H1 (cell line): ENCODE measurements around the gene TM9SF1. TPM values are rescaled to one million over a fixed set of nuclear protein-coding genes. Genes with fewer than 3 reads are reported as not detected.
A peak's percentile ranks its signal among the peaks of the same experiment; 100 is the strongest.

Experiments used
- CTCF ChIA-PET: fragments of 300-600 bp; sonication (Branson Sonifier 250); formaldehyde crosslinking; loops from one replicate; lab custom pipeline; 2021; ENCODE audit not compliant: partially characterized antibody; lab: Charles Lee
- POLR2A ChIA-PET: fragments of 300-600 bp; sonication (Branson Sonifier 250); formaldehyde crosslinking; loops from one replicate; lab custom pipeline; 2021; ENCODE audit warnings: inconsistent platforms; ENCODE audit not compliant: partially characterized antibody; lab: Charles Lee
- DNase-seq, 2 experiments: peaks; one replicate each; pipeline versions ENCODE4 v3.0.0 to v3.0.0-alpha.2; 2010 to 2022; ENCODE audit warnings: low spot score in 2 of 2, low read depth in 1 of 2, mixed read lengths in 1 of 2
- FAIRE-seq: peaks from 2 replicates; lab custom pipeline; 2011; peaks lifted over from hg19 to GRCh38; lab: Jason Lieb, UNC
- H2AFZ ChIP-seq: 2 replicates; pipeline ENCODE4 v1.8.1; 2012; ENCODE audit warnings: low read length, inconsistent platforms
- H2AK5ac ChIP-seq: 2 replicates; pipeline ENCODE4 v1.6.1; 2013; ENCODE audit warnings: low read depth, low read length
- H2BK120ac ChIP-seq: replicated peaks from 2 replicates; pipeline ENCODE3; 2013; ENCODE audit warnings: low read depth, low read length, inconsistent platforms
- H2BK12ac ChIP-seq: 2 replicates; pipeline ENCODE4 v1.6.1; 2013; ENCODE audit warnings: low read depth, low read length
- H2BK15ac ChIP-seq: 2 replicates; pipeline ENCODE4 v1.6.1; 2013; ENCODE audit warnings: low read length
- H2BK20ac ChIP-seq: 2 replicates; pipeline ENCODE4 v1.6.1; 2013; ENCODE audit warnings: low read length
- H2BK5ac ChIP-seq: 2 replicates; pipeline ENCODE4 v1.6.1; 2013; ENCODE audit warnings: low read depth, low read length
- H3K14ac ChIP-seq: 2 replicates; pipeline ENCODE4 v1.6.1; 2013; ENCODE audit warnings: inconsistent platforms; ENCODE audit not compliant: insufficient read length
- H3K18ac ChIP-seq: 2 replicates; pipeline ENCODE4 v1.6.1; 2013; ENCODE audit warnings: low read length; ENCODE audit errors: extremely low read depth
- H3K23ac ChIP-seq: 2 replicates; pipeline ENCODE4 v1.6.1; 2013; ENCODE audit warnings: inconsistent platforms; ENCODE audit not compliant: insufficient read length
- H3K23me2 ChIP-seq: 2 replicates; pipeline ENCODE4 v1.6.1; 2013; ENCODE audit warnings: low read depth, low read length
- H3K27ac ChIP-seq: 2 replicates; pipeline ENCODE4 v1.6.1; 2011; ENCODE audit warnings: low read depth, low read length, inconsistent platforms
- H3K27me3 ChIP-seq, 4 experiments: replicated peaks in 1 of 4; 1 replicate in 1 of 4; 2 replicates in 3 of 4; pipeline versions ENCODE4 v1.6.1 to v1.8.1; 2011 to 2013; ENCODE audit warnings: low read length in 3 of 4, mild to moderate bottlenecking in 3 of 4, inconsistent platforms in 2 of 4, mixed read lengths in 2 of 4, moderate library complexity in 1 of 4; ENCODE audit not compliant: control insufficient read depth in 3 of 4, insufficient read depth in 3 of 4; ENCODE audit errors: extremely low read depth in 1 of 4
- H3K36me3 ChIP-seq, 4 experiments: 2 replicates each; pipeline versions ENCODE4 v1.6.1 to v1.8.1; 2011 to 2013; ENCODE audit warnings: mild to moderate bottlenecking in 4 of 4, low read length in 3 of 4, moderate library complexity in 2 of 4, control low read depth in 1 of 4, inconsistent platforms in 1 of 4; ENCODE audit not compliant: insufficient read depth in 4 of 4, control insufficient read depth in 2 of 4
- H3K4ac ChIP-seq: replicated peaks from 2 replicates; pipeline ENCODE3; 2013; ENCODE audit warnings: low read length, low read depth, mixed read lengths, inconsistent platforms; ENCODE audit not compliant: insufficient read length
- H3K4me1 ChIP-seq, 4 experiments: replicated peaks in 1 of 4; 1 replicate in 1 of 4; 2 replicates in 3 of 4; pipeline versions ENCODE4 v1.6.1 to v1.8.1; 2011 to 2013; ENCODE audit warnings: low read length in 3 of 4, inconsistent platforms in 2 of 4, mixed read lengths in 1 of 4; ENCODE audit not compliant: insufficient read depth in 4 of 4, control insufficient read depth in 3 of 4
- H3K4me2 ChIP-seq, 2 experiments: 2 replicates each; pipeline versions ENCODE4 v1.6.1 to v1.8.1; 2011 to 2013; ENCODE audit warnings: low read depth in 2 of 2, low read length in 2 of 2, control low read depth in 1 of 2, inconsistent platforms in 1 of 2, mild to moderate bottlenecking in 1 of 2; ENCODE audit not compliant: insufficient read depth in 1 of 2
- H3K4me3 ChIP-seq, 4 experiments: fragments of 200-600, 300-600 bp in 1 of 4; sonication (generic), shearing (Covaris generic), sonication (Bioruptor Twin) in 1 of 4; 2 replicates each; pipeline versions ENCODE4 v1.5.1 to v1.8.1; 2011 to 2016; ENCODE audit warnings: low read length in 4 of 4, low read depth in 3 of 4, control low read depth in 2 of 4, inconsistent platforms in 2 of 4, mild to moderate bottlenecking in 2 of 4, mixed read lengths in 1 of 4, moderate library complexity in 1 of 4; ENCODE audit not compliant: insufficient read depth in 2 of 4; ENCODE audit errors: extremely low read depth in 1 of 4
- H3K56ac ChIP-seq: replicated peaks from 2 replicates; pipeline ENCODE3; 2013; ENCODE audit warnings: low read depth, mild to moderate bottlenecking, mixed read lengths, low read length, inconsistent platforms; ENCODE audit not compliant: insufficient read length
- H3K79me1 ChIP-seq: 2 replicates; pipeline ENCODE4 v1.6.1; 2013; ENCODE audit warnings: low read depth, low read length, control low read depth
- H3K79me2 ChIP-seq, 2 experiments: 2 replicates each; pipeline versions ENCODE4 v1.6.1 to v1.8.1; 2012 to 2013; ENCODE audit warnings: low read length in 2 of 2, mild to moderate bottlenecking in 2 of 2, inconsistent platforms in 1 of 2; ENCODE audit not compliant: insufficient read depth in 2 of 2, control insufficient read depth in 1 of 2
- H3K9ac ChIP-seq, 4 experiments: replicated peaks in 1 of 4; 1 replicate in 1 of 4; 2 replicates in 3 of 4; pipeline versions ENCODE4 v1.6.1 to v1.8.1; 2011 to 2013; ENCODE audit warnings: low read depth in 3 of 4, low read length in 3 of 4, control low read depth in 2 of 4, mild to moderate bottlenecking in 2 of 4, moderate library complexity in 2 of 4, inconsistent platforms in 1 of 4; ENCODE audit errors: extremely low read depth in 1 of 4
- H3K9me3 ChIP-seq, 2 experiments: 2 replicates each; pipeline versions ENCODE4 v1.6.1 to v1.8.1; 2012 to 2013; ENCODE audit warnings: mild to moderate bottlenecking in 2 of 2, moderate library complexity in 2 of 2, control low read depth in 1 of 2, inconsistent platforms in 1 of 2, low read depth in 1 of 2, low read length in 1 of 2, mixed read lengths in 1 of 2; ENCODE audit not compliant: insufficient read depth in 2 of 2
- H4K20me1 ChIP-seq, 2 experiments: replicated peaks in 1 of 2; 2 replicates each; pipeline versions ENCODE3 to v1.8.1; 2011 to 2013; ENCODE audit warnings: inconsistent platforms in 2 of 2, low read length in 2 of 2, mild to moderate bottlenecking in 1 of 2; ENCODE audit not compliant: insufficient read depth in 2 of 2, control insufficient read depth in 1 of 2
- H4K5ac ChIP-seq: 2 replicates; pipeline ENCODE4 v1.6.1; 2013; ENCODE audit warnings: low read length, low read depth, mixed read lengths, inconsistent platforms; ENCODE audit not compliant: insufficient read length
- H4K8ac ChIP-seq: 2 replicates; pipeline ENCODE4 v1.8.0; 2013; ENCODE audit warnings: mild to moderate bottlenecking, moderate library complexity, low read length, inconsistent platforms; ENCODE audit not compliant: insufficient read depth; ENCODE audit errors: extremely low read depth
- H4K91ac ChIP-seq: replicated peaks from 2 replicates; pipeline ENCODE3; 2013; ENCODE audit warnings: low read length, mixed read lengths, inconsistent platforms; ENCODE audit not compliant: insufficient read length
- CBX5 ChIP-seq: fragments of 300-800, 300-1000 bp; sonication (generic); IDR thresholded peaks from 2 replicates; pipeline ENCODE4 v1.7.1; 2016; ENCODE audit warnings: antibody characterized with exemption, low read length, low read depth
- HDAC6 ChIP-seq: IDR thresholded peaks from one replicate; pipeline ENCODE4 v1.7.1; 2012; ENCODE audit warnings: low read depth, mild to moderate bottlenecking, inconsistent platforms, low read length, moderate library complexity
- POLR2A ChIP-seq, 2 experiments: IDR thresholded peaks; 1 replicate in 1 of 2; 2 replicates in 1 of 2; pipeline ENCODE4 v1.6.1; 2011; ENCODE audit warnings: low read depth in 2 of 2, low read length in 2 of 2, mild to moderate bottlenecking in 2 of 2; ENCODE audit errors: control extremely low read depth in 1 of 2
- POLR2AphosphoS5 ChIP-seq: IDR thresholded peaks from 2 replicates; pipeline ENCODE4 v1.6.1; 2011; ENCODE audit warnings: low read depth, low read length
- SAP30 ChIP-seq: fragments of 300-600 bp; sonication (generic); IDR thresholded peaks from 2 replicates; pipeline ENCODE4 v1.7.1; 2012; ENCODE audit warnings: low read length, moderate library complexity, mild to moderate bottlenecking, inconsistent platforms; ENCODE audit not compliant: insufficient read depth, insufficient replicate concordance
- SP1 ChIP-seq: IDR thresholded peaks from 2 replicates; pipeline ENCODE4 v1.6.1; 2011; ENCODE audit warnings: low read depth, low read length
- SP4 ChIP-seq: IDR thresholded peaks from 2 replicates; pipeline ENCODE4 v1.6.1; 2012; ENCODE audit warnings: low read length, inconsistent platforms
- SRF ChIP-seq: IDR thresholded peaks from 2 replicates; pipeline ENCODE4 v1.6.1; 2011; ENCODE audit warnings: mild to moderate bottlenecking, low read depth, low read length, moderate library complexity
- SUZ12 ChIP-seq: fragments of 200-600 bp; sonication (generic); IDR thresholded peaks from 2 replicates; pipeline ENCODE4 v1.6.1; 2012; ENCODE audit warnings: mild to moderate bottlenecking, inconsistent platforms, low read length, moderate library complexity, mixed read lengths
- TAF7 ChIP-seq: optimal IDR thresholded peaks from 2 replicates; pipeline ENCODE3; 2011; ENCODE audit warnings: low read depth, mild to moderate bottlenecking, inconsistent platforms, low read length, moderate library complexity, borderline replicate concordance
- TBP ChIP-seq: IDR thresholded peaks from 2 replicates; pipeline ENCODE4 v1.6.1; 2011; ENCODE audit warnings: low read depth, low read length, improper control_type of control experiment
- WGBS, 2 experiments: shearing (Covaris generic) in 1 of 2; methylation state at CpG; one replicate each; pipeline versions ENCODE4 v1.1.6 to v1.1.7; 2013 to 2015; ENCODE audit warnings: low lambda C conversion rate in 2 of 2, mixed read lengths in 2 of 2, inconsistent platforms in 1 of 2, low coverage in 1 of 2, missing lambda C conversion rate in 1 of 2; ENCODE audit not compliant: insufficient replicate concordance in 2 of 2, insufficient coverage in 1 of 2, insufficient read length in 1 of 2; ENCODE audit errors: extremely low coverage in 1 of 2, missing lambda C conversion rate in 1 of 2; 5-methylcytosine and 5-hydroxymethylcytosine counted together
- polyA plus RNA-seq, 7 experiments: library from polyadenylated mRNA; depleted of rRNA in 3 of 7; stranded (reverse) in 5 of 7; unstranded in 2 of 7; fragments of >200 nt in 5 of 7; fragments of 200-250 nt in 2 of 7; gene quantifications; 1 replicate in 5 of 7; 2 replicates in 1 of 7; 4 replicates in 1 of 7; pipeline versions ENCODE4 v1.2.1 to v1.2.3, GENCODE V29; 2011 to 2013; ENCODE audit warnings: missing spikeins in 2 of 7, mixed read lengths in 2 of 7
- total RNA-seq: library from RNA; stranded (reverse); fragmentation: NEBNext Ultra II Directional; extraction: Animal tissue kit (Norgen Biotek cat#: 25700); gene quantifications from 2 replicates; pipeline ENCODE4 v1.2.1, GENCODE V29; 2021
- TF ChIP-seq, protein P1 (sequence below): IDR thresholded peaks from 2 replicates; pipeline ENCODE4 v1.6.1; 2012; ENCODE audit warnings: inconsistent platforms

The TM9SF1 gene
- total and polyA plus RNA-seq, 2 of the 8 experiments (the other 6 are each of a cell fraction or from before 2014, with no cell fraction given), result 22.2 to 29.2 TPM

DNA sequence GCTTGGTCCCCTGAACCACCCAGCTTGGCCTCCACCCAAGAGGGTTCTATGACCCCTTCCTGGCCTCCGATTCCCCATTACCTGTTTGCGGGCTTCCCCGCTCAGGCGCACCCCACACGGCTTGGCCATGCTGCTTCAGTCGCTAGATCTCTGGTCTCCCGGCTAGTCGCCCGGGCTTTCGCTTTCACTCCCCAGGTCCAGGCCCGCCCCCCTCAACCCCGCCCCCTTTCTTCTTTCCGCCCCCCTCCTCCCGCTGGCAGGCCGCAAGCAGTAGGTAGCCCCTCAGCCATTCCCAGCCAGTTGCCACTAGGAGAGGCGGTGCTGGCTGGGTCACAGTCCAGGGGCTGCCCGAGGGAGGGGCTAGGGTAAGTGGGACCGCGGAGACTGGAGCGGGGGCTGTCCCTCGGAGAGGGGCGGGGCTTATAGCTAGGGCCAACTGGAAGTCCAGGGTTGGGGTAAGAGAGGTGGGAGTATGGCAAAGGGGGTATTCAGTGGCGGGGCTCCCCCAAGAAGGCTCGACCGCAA, 48.7 kb downstream of the TM9SF1 start, which contains the start of gene PSME2:
Gene PSME2 (minus strand): TSS at position 158 of the 525 bp plus-strand sequence. CDS start 29 bp downstream, at position 129.
- Histone ChIP-seq H3K4me1 (peaks cover 0 to 10% (median 8%) of the 10 kb centered on the region in 4 experiments; a peak in 5 of 7 replicates), H3K79me1 (peaks cover 11% of the 10 kb centered on the region; the same call in 1 of the 2 replicates), H4K91ac (no peak within 1 kb of the TSS), H2AFZ (peak within 1 kb of the TSS; percentile 83; the same call in 1 of the 2 replicates), H3K14ac (no peak within 1 kb of the TSS), H2AK5ac (no peak within 1 kb of the TSS), H3K9me3 (no peaks in the 10 kb centered on the region), H2BK20ac (no peak within 1 kb of the TSS), H3K56ac (peak within 1 kb of the TSS; percentile 52), H3K4me3 (peak within 1 kb of the TSS; percentile 92 to 98 (median 96)), H3K79me2 (peaks cover 0 to 28% of the 10 kb centered on the region in 2 experiments; a peak in 3 of 4 replicates), H3K23me2 (peaks cover 10% of the 10 kb centered on the region), H3K4me2 (peak within 1 kb of the TSS; percentile 83 to 96), H3K27me3 (no peaks in the 10 kb centered on the region), H3K27ac (peak within 1 kb of the TSS; percentile 45; the same call in 1 of the 2 replicates), H2BK15ac (no peak within 1 kb of the TSS), H3K9ac (peak within 1 kb of the TSS; percentile 66 to 73 (median 70)), H3K18ac (peak within 1 kb of the TSS; percentile 53; the same call in 1 of the 2 replicates), H2BK12ac (0 out of 2 replicates have a peak within 1 kb of the TSS, but pooled peaks have one; percentile 46), H2BK5ac (peak within 1 kb of the TSS; percentile 94), H2BK120ac (no peak within 1 kb of the TSS), H4K8ac (no peak within 1 kb of the TSS; the same call in 1 of the 2 replicates), H4K5ac (peak within 1 kb of the TSS; percentile 2), H3K4ac (no peak within 1 kb of the TSS), H3K36me3 (peaks cover 11 to 30% (median 24%) of the 10 kb centered on the region in 4 experiments), H4K20me1 (peaks cover 0 to 18% of the 10 kb centered on the region in 2 experiments), H3K23ac (no peak within 1 kb of the TSS)
- ChIA-PET POLR2A (interaction anchor here (0.6 to 9.6 kb wide), 21 partner anchors 9 to 1178 kb away, joined by 3 to 86 read pairs (median 5); partner anchors contain the start of genes CHMP4A, DCAF11, DHRS1 and IPO4), CTCF (interaction anchor here (0.6 to 3.7 kb wide), 8 partner anchors 9 to 89 kb away, joined by 3 to 24 read pairs (median 5); partner anchors contain the start of genes DCAF11, IRF9 and PSME1)
- peak in 1 of 2 experiments; percentile 93 for DNase-seq
- WGBS, 2 experiments, result 0% methylated on average over 13 of the region's 25 CpGs; no CpG with 5 or more reads in 1 of the 2 experiments
- no peak for FAIRE-seq
- TF ChIP-seq SRF (no peak), SP4 (0 out of 2 replicates have a peak, but pooled peaks have one; percentile 14), SUZ12 (no peak), CBX5 (no peak), POLR2AphosphoS5 (peak; percentile 17; the same call in 1 of the 2 replicates), SAP30 (no peak), POLR2A (IDR thresholded peaks at IDR 0.05; ENCODE audit: control extremely low read depth in 1 of 2, low read depth in 2 of 2, low read length in 2 of 2) (no peak; a peak in 1 of 3 replicates), HDAC6 (no peak), TAF7 (peak; percentile 81), TBP (peak; percentile 61; the same call in 1 of the 2 replicates), SP1 (no peak)
- TF ChIP-seq, protein P1, sequence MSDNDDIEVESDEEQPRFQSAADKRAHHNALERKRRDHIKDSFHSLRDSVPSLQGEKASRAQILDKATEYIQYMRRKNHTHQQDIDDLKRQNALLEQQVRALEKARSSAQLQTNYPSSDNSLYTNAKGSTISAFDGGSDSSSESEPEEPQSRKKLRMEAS, result no peak; the same call in 1 of the 2 replicates
